ENCODE data around the gene TMEM200C. TPM values are rescaled to one million over a fixed set of nuclear protein-coding genes. Genes with fewer than 3 reads are reported as not detected.

Gene TMEM200C
- total and polyA plus RNA-seq, 9 donors, result 0.15 to 7.4 (median 0.80) TPM

- Histone ChIP-seq H3K4me3 (no peak overlapping the region), H3K9me3 (no peaks in the 10 kb centered on the region), H3K27me3 (no peaks in the 10 kb centered on the region), H3K27ac (no peak overlapping the region), H3K36me3 (no peaks in the 10 kb centered on the region), H3K4me1 (ENCODE audit: insufficient read depth) (peaks cover 2% of the 10 kb centered on the region)
- no peak for DNase-seq
- TF ChIP-seq CTCF (IDR thresholded peaks at IDR 0.05) (no peak), POLR2A (IDR thresholded peaks at IDR 0.05) (no peak), EP300 (IDR thresholded peaks at IDR 0.05) (no peak)
- intact Hi-C loops (cut with DNase I), result loop anchor here in 1 of 4 donors (10.0 kb wide), 1 partner anchor 842 kb away; no protein-coding TSS in a partner anchor
Observed at GRCh38 chr18:5892823-5893431, 2.4 kb downstream of the TMEM200C start.

- H3K4me3 ChIP-seq, result no peak overlapping the region
- DNase-seq, result peak in 1 of 5 donors; percentile 25
- H3K36me3 ChIP-seq, result no peaks in the 10 kb centered on the region
- 80 to 92% (median 86%) methylated on average over 15 of the region's 15 CpGs for WGBS, 3 donors
- no peaks in the 10 kb centered on the region for H3K9me3 ChIP-seq
- intact Hi-C loops (cut with DNase I), result loop anchor here in 1 of 4 donors (10.0 kb wide), 1 partner anchor 843 kb away; no protein-coding TSS in a partner anchor
- H3K27ac ChIP-seq, result no peak overlapping the region
- peaks cover 2% of the 10 kb centered on the region for H3K4me1 ChIP-seq (ENCODE audit: insufficient read depth)
- no peaks in the 10 kb centered on the region for H3K27me3 ChIP-seq
- TF ChIP-seq POLR2A (IDR thresholded peaks at IDR 0.05), result no peak
- no peak for TF ChIP-seq CTCF (IDR thresholded peaks at IDR 0.05)
- TF ChIP-seq EP300 (IDR thresholded peaks at IDR 0.05), result no peak
Observed at GRCh38 chr18:5891854-5892215, 3.5 kb downstream of the TMEM200C start.

- TF ChIP-seq EP300 (IDR thresholded peaks at IDR 0.05), result no peak
- 14 to 32% (median 28%) methylated on average over 56 to 69 of the region's 70 CpGs for WGBS, 3 donors
- H3K4me1 ChIP-seq (ENCODE audit: insufficient read depth), result peaks cover 2% of the 10 kb centered on the region
- intact Hi-C loops (cut with DNase I), result loop anchor here in 1 of 4 donors (10.0 kb wide), 1 partner anchor 843 kb away; no protein-coding TSS in a partner anchor
- H3K4me3 ChIP-seq, result no peak overlapping the region
- H3K27me3 ChIP-seq, result no peaks in the 10 kb centered on the region
- no peak overlapping the region for H3K27ac ChIP-seq
- peak in 2 of 5 donors; percentile 21 to 25 for DNase-seq
- no peaks in the 10 kb centered on the region for H3K36me3 ChIP-seq
- H3K9me3 ChIP-seq, result no peaks in the 10 kb centered on the region
Observed at GRCh38 chr18:5891184-5891853, 4.0 kb downstream of the TMEM200C start.

GRCh38 chr18:5890331-5891183, 4.8 kb downstream of the TMEM200C start:
- TF ChIP-seq CTCF (IDR thresholded peaks at IDR 0.05) (peak; percentile 10 to 61 (median 52)), POLR2A (IDR thresholded peaks at IDR 0.05) (no peak), EP300 (IDR thresholded peaks at IDR 0.05) (no peak)
- Histone ChIP-seq H3K36me3 (no peaks in the 10 kb centered on the region), H3K27ac (no peak overlapping the region), H3K4me3 (peak overlapping the region; percentile 17), H3K4me1 (ENCODE audit: insufficient read depth) (peaks cover 2% of the 10 kb centered on the region), H3K27me3 (no peaks in the 10 kb centered on the region), H3K9me3 (no peaks in the 10 kb centered on the region)
- WGBS, 3 donors, result 1 to 5% (median 2%) methylated on average over 40 to 106 of the region's 106 CpGs
- DNase-seq, result peak; percentile 35 to 70 (median 55)
- intact Hi-C loops (cut with DNase I), result loop anchor here in 1 of 4 donors (10.0 kb wide), 1 partner anchor 844 kb away; no protein-coding TSS in a partner anchor
